Measurements from ENCODE around the gene GRPEL1. TPM values are rescaled to one million over a fixed set of nuclear protein-coding genes. Genes with fewer than 3 reads are reported as not detected.

The GRPEL1 gene
- total and polyA plus RNA-seq, 9 of the 15 experiments (the other 6 are each of a cell fraction or from before 2014, with no cell fraction given) = 43.4 to 192 (median 86.6) TPM

DNA sequence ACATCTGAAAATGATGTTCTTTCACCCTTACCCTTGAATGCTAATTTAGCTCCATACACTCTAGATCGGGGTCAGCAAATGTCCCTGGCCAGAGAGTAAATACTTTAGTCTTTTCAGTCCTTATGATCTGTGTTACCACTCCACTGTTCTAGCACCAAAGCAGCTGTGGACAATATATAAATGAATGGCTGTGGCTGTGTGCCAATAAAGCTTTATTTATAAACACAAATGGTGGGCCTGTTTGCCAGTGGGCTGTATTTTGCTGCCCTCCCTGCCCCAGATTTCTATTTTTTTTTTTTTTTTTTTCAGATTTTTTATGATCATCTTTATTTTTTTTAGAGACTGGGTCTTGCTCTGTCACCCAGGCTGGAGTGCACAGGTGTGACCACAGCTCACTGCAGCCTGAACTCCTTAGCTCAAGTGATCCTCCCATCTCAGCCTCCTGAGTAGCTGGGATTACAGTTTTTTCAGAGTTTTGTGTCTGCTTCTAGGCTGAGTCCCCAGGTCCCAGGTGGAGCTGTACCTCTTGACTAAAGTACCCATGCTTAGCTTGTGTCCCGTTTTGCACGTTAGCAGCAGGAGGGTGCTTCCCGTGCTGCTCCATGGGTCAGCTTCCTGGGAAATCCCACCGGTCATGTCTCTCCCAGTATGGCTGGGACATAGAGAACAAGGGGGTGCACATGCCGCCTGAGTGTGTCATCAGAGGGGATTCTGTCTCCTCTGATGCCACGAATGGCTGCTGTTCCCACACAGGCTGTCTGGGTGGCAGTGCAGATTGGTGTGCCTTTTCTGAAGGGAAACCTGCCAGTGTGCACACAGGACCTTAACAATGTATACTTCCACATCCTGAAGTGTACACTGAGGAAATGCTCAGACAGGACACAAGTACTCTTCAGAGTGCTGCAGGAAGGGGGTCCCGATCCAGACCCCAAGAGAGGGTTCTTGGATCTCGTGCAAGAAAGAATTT is 16.0 kb upstream of the GRPEL1 start (continued):
- TF ChIP-seq MGA (IDR thresholded peaks at IDR 0.05) (no peak), MAFF (IDR thresholded peaks at IDR 0.05; ENCODE audit: low read length) (no peak)

Measured in K562 (cell line).